Smooth muscle cell (in vitro differentiated cells): ENCODE measurements around the gene ASH1L. TPM values are rescaled to one million over a fixed set of nuclear protein-coding genes. Genes with fewer than 3 reads are reported as not detected.
A peak's percentile ranks its signal among the peaks of the same experiment; 100 is the strongest.

Experiments
- DNase-seq: peaks from one replicate; lab custom pipeline; 2025; ENCODE audit not compliant: unreplicated experiment; lab: John Stamatoyannopoulos, UW
- H2AFZ ChIP-seq: fragments of 200-600 bp; sonication (generic); 2 replicates; pipeline ENCODE4 v1.6.0; 2016; ENCODE audit warnings: antibody characterized with exemption, low read depth, mild to moderate bottlenecking
- H3F3A ChIP-seq: fragments of 200-600 bp; sonication (generic); 2 replicates; pipeline ENCODE4 v1.6.0; 2017; ENCODE audit warnings: antibody characterized with exemption, low read depth
- H3K27ac ChIP-seq: fragments of 200-600 bp; sonication (generic); 2 replicates; pipeline ENCODE4 v1.5.1; 2016; ENCODE audit warnings: low read depth, mild to moderate bottlenecking
- H3K27me3 ChIP-seq: fragments of 200-600 bp; sonication (generic); 2 replicates; pipeline ENCODE4 v1.6.1; 2016; ENCODE audit warnings: low read depth, mild to moderate bottlenecking
- H3K36me3 ChIP-seq: fragments of 200-600 bp; sonication (generic); 2 replicates; pipeline ENCODE4 v1.5.1; 2016; ENCODE audit warnings: low read depth
- H3K4me1 ChIP-seq: fragments of 200-600 bp; sonication (generic); 2 replicates; pipeline ENCODE4 v1.5.1; 2016; ENCODE audit warnings: low read depth
- H3K4me2 ChIP-seq: fragments of 200-600 bp; sonication (generic); 2 replicates; pipeline ENCODE4 v1.6.0; 2016; ENCODE audit warnings: mild to moderate bottlenecking
- H3K4me3 ChIP-seq: fragments of 200-600 bp; sonication (generic); 2 replicates; pipeline ENCODE4 v1.5.1; 2016; ENCODE audit warnings: mild to moderate bottlenecking
- H3K79me2 ChIP-seq: fragments of 200-600 bp; sonication (generic); 2 replicates; pipeline ENCODE4 v1.6.0; 2016; ENCODE audit warnings: low read depth, mild to moderate bottlenecking
- H3K9ac ChIP-seq: fragments of 200-600 bp; sonication (generic); 2 replicates; pipeline ENCODE4 v1.6.0; 2016; ENCODE audit warnings: low read depth
- H3K9me3 ChIP-seq: fragments of 200-600 bp; sonication (generic); replicated peaks from 2 replicates; pipeline ENCODE4 v1.5.1; 2016; ENCODE audit warnings: low read depth
- H4K20me1 ChIP-seq: fragments of 200-600 bp; sonication (generic); 2 replicates; pipeline ENCODE4 v1.6.0; 2016; ENCODE audit warnings: low read depth
- CTCF ChIP-seq: fragments of 200-600 bp; sonication (generic); IDR thresholded peaks from 2 replicates; pipeline ENCODE4 v1.5.1; 2017; ENCODE audit warnings: borderline replicate concordance, mild to moderate bottlenecking, antibody characterized with exemption; ENCODE audit not compliant: insufficient read depth, poor library complexity, severe bottlenecking
- WGBS: methylation state at CpG from one replicate; pipeline ENCODE4 v1.1.7; 2016; ENCODE audit warnings: low lambda C conversion rate; 5-methylcytosine and 5-hydroxymethylcytosine counted together
- polyA plus RNA-seq: library from polyadenylated mRNA; unstranded; fragments of >200 nt; fragmentation: Nextera tagmentation; extraction: Ambion mirVana; gene quantifications from 2 replicates; pipeline ENCODE4 v1.2.1, GENCODE V29; 2016
- total RNA-seq: library from RNA; depleted of rRNA; stranded (reverse); fragments of >200 nt; gene quantifications from 2 replicates; pipeline ENCODE4 v1.2.3, GENCODE V29; 2014

ASH1L gene
- total and polyA plus RNA-seq, 2 experiments from 2014 or later: 9.2 to 38.7 TPM

GRCh38 chr1:155466617-155466972 lies 96.0 kb downstream of the ASH1L start:
- no peak for DNase-seq
- Histone ChIP-seq H3K36me3 (no peaks in the 10 kb centered on the region), H3K4me1 (peaks cover 28% of the 10 kb centered on the region), H3K9me3 (no peaks in the 10 kb centered on the region), H4K20me1 (peaks cover 9% of the 10 kb centered on the region), H3K27me3 (no peaks in the 10 kb centered on the region), H3K79me2 (peaks cover 56% of the 10 kb centered on the region), H3K4me2 (peak overlapping the region; percentile 75), H3K9ac (peak overlapping the region; percentile 94), H3F3A (peaks cover 34% of the 10 kb centered on the region), H2AFZ (no peak overlapping the region), H3K4me3 (no peak overlapping the region), H3K27ac (peak overlapping the region; percentile 99)
- TF ChIP-seq CTCF: no peak
- 97% methylated on average over 1 of the region's 1 CpG for WGBS

- peak overlapping the region; percentile 99 for H3K27ac ChIP-seq
- H3K4me2 ChIP-seq: peak overlapping the region; percentile 57
- no peak for DNase-seq
- peak overlapping the region; percentile 46 for H3K9ac ChIP-seq
- no peaks in the 10 kb centered on the region for H3K36me3 ChIP-seq
- H3K79me2 ChIP-seq: peaks cover 46% of the 10 kb centered on the region
- no peak for TF ChIP-seq CTCF
- peaks cover 28% of the 10 kb centered on the region for H3K4me1 ChIP-seq
- H4K20me1 ChIP-seq: peaks cover 9% of the 10 kb centered on the region
- H3F3A ChIP-seq: peaks cover 39% of the 10 kb centered on the region
- H2AFZ ChIP-seq: no peak overlapping the region
- 56% methylated on average over 5 of the region's 5 CpGs for WGBS
- H3K9me3 ChIP-seq: no peaks in the 10 kb centered on the region
- no peaks in the 10 kb centered on the region for H3K27me3 ChIP-seq
- no peak overlapping the region for H3K4me3 ChIP-seq
Measured at GRCh38 chr1:155463865-155464650, 98.5 kb downstream of the ASH1L start.

- peaks cover 11% of the 10 kb centered on the region for H3F3A ChIP-seq
- H3K9me3 ChIP-seq: no peaks in the 10 kb centered on the region
- H3K4me1 ChIP-seq: peaks cover 12% of the 10 kb centered on the region
- H3K9ac ChIP-seq: no peak overlapping the region
- H4K20me1 ChIP-seq: peaks cover 21% of the 10 kb centered on the region
- H3K4me2 ChIP-seq: no peak overlapping the region
- no peak overlapping the region for H2AFZ ChIP-seq
- no peak for TF ChIP-seq CTCF
- H3K27ac ChIP-seq: no peak overlapping the region
- H3K36me3 ChIP-seq: no peaks in the 10 kb centered on the region
- no peak for DNase-seq
- no peak overlapping the region for H3K4me3 ChIP-seq
- no peaks in the 10 kb centered on the region for H3K27me3 ChIP-seq
- peaks cover 30% of the 10 kb centered on the region for H3K79me2 ChIP-seq
- 75% methylated on average over 4 of the region's 4 CpGs for WGBS
Measured at GRCh38 chr1:155458111-155458510, 104.5 kb downstream of the ASH1L start.

GRCh38 chr1:155457266-155457665 lies 105.3 kb downstream of the ASH1L start:
- H3K79me2 ChIP-seq: peaks cover 23% of the 10 kb centered on the region
- no peak overlapping the region for H3K4me3 ChIP-seq
- no peak overlapping the region for H3K4me2 ChIP-seq
- H4K20me1 ChIP-seq: peaks cover 21% of the 10 kb centered on the region
- 91% methylated on average over 2 of the region's 2 CpGs for WGBS
- peaks cover 11% of the 10 kb centered on the region for H3F3A ChIP-seq
- H3K27ac ChIP-seq: no peak overlapping the region
- no peak overlapping the region for H2AFZ ChIP-seq
- H3K4me1 ChIP-seq: peaks cover 12% of the 10 kb centered on the region
- DNase-seq: no peak
- H3K9ac ChIP-seq: no peak overlapping the region
- no peak for TF ChIP-seq CTCF
- H3K36me3 ChIP-seq: no peaks in the 10 kb centered on the region
- H3K27me3 ChIP-seq: no peaks in the 10 kb centered on the region
- H3K9me3 ChIP-seq: no peaks in the 10 kb centered on the region
